Measurements from ENCODE around the gene TADA2B.

TADA2B gene

DNA sequence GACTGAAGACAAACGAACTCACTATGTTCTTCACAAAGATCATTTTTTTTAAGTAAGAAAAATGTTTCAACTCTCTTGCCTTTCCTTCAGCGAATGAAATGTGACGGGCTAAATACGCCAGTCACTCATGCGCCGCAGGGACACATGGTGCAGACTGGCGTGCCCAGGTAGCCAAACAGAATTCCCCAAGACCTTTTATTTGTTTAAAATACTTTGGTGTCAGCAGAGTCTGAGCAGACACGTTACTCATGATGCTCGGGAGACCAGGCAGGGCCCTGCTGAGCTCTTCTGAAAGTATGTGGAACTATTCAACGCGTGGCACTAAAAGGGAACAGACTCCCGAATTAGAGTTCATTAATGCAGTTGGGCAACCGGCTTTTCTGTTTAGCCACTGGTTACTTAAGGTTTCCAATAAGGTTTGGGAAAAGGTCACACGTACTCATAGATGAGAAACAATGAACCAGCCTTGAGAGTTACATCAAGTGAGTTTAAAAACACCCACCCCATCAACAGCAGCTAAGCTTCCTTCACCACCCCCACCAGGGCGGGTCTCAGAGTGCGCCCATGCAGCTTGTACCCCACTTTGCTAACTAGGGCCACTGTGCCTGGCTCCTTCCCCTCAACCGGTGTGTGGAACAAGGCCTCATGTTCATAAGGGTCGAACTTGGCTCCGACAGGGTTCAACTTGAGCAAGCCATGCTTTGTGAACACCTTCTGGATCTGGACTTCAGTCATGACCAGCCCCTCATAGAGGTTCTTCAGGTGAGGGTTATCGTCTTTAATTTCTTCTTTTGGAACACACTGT lies 17.4 kb downstream of the TADA2B start:
- H3K9ac ChIP-seq (ENCODE audit: low read length): no peak overlapping the region
- H3K27ac ChIP-seq (ENCODE audit: low read length, poor library complexity, severe bottlenecking): no peak overlapping the region
- H3K14ac ChIP-seq (ENCODE audit: low read length in 2 of 2): no peak overlapping the region
- H2BK120ac ChIP-seq (ENCODE audit: low read depth, low read length): no peak overlapping the region
- WGBS: 96% methylated on average over 20 of the region's 20 CpGs
- H2AFZ ChIP-seq (ENCODE audit: low read depth, low read length): no peak overlapping the region
- H3K18ac ChIP-seq (ENCODE audit: low read depth in 1 of 2, low read length in 2 of 2): no peak overlapping the region
- no peak overlapping the region for H2BK5ac ChIP-seq (ENCODE audit: low read depth, low read length, poor library complexity, severe bottlenecking)
- no peaks in the 10 kb centered on the region for H3K27me3 ChIP-seq (ENCODE audit: control insufficient read depth in 1 of 2, insufficient read depth in 1 of 2, low read length in 2 of 2)
- H3K9me3 ChIP-seq (ENCODE audit: control insufficient read depth, low read length): no peaks in the 10 kb centered on the region
- H4K8ac ChIP-seq (ENCODE audit: low read length): no peak overlapping the region
- DNase-seq: no peak
- H2BK15ac ChIP-seq (ENCODE audit: low read depth, poor library complexity, severe bottlenecking): no peak overlapping the region
- no peak overlapping the region for H3K23ac ChIP-seq (ENCODE audit: low read length in 2 of 2)
- no peak overlapping the region for H2AK5ac ChIP-seq (ENCODE audit: low read length, severe bottlenecking)
- no peak overlapping the region for H3K4me2 ChIP-seq (ENCODE audit: low read length, poor library complexity, severe bottlenecking)
- H4K91ac ChIP-seq (ENCODE audit: low read length): no peak overlapping the region
- H3K36me3 ChIP-seq (ENCODE audit: control insufficient read depth in 1 of 2, insufficient read depth in 2 of 2, low read depth in 1 of 2, low read length in 2 of 2): peaks cover 50 to 81% of the 10 kb centered on the region in 2 experiments
- H3K4me3 ChIP-seq (ENCODE audit: insufficient read depth in 1 of 2, low read depth in 1 of 2, low read length in 2 of 2): no peak overlapping the region
- H2BK12ac ChIP-seq (ENCODE audit: low read length in 2 of 2): no peak overlapping the region
- H3K4me1 ChIP-seq (ENCODE audit: control insufficient read depth, insufficient read depth, low read depth, low read length): no peaks in the 10 kb centered on the region
- peaks cover 35% of the 10 kb centered on the region for H3K79me1 ChIP-seq (replicated peaks; ENCODE audit: low read length, poor library complexity, severe bottlenecking)
- H3K4ac ChIP-seq (ENCODE audit: low read depth in 1 of 2, low read length in 2 of 2): no peak overlapping the region

DNA sequence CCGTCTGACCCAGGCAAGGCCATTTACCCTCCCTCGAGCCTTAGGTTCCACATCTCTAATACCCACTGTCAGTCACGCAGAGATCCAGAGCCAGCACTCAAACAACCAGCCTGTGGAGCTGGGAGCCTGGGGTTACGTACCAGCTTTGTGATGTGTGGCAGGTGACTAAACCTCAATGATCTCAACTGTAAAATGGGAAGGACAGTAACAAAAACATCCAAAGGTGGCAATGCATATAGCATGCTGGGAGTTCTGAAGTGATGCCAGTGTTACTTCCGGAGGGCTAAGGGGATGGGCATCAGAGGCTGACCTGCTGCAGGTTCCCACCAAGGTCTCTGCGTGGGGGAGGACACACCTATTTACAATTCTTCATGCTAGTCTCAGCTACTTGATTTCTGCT lies 18.6 kb downstream of the TADA2B start:
- Histone ChIP-seq H2AFZ (ENCODE audit: low read depth, low read length) (no peak overlapping the region), H3K4ac (ENCODE audit: low read depth in 1 of 2, low read length in 2 of 2) (no peak overlapping the region)

DNA sequence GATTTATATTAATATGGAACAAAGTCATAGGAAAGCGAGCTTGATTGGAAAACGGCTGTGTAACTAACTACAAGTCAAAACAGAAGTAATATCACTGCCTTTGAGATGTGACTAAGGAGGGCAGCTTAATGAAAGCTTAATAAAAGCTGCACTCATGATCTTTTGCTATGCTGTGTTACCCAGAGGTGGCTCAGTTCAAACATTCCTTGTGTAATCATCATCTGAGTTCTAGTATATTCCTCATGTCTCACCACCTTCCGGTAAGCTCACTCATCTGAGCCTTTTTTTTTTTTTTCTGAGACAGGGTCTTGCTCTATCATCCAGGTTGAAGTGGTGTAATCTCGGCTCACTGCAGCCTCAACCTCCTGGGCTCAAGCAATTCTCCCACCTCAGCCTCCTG lies 19.6 kb downstream of the TADA2B start:
- Histone ChIP-seq H4K91ac (ENCODE audit: low read length) (no peak overlapping the region), H3K9ac (ENCODE audit: low read length) (no peak overlapping the region), H3K18ac (ENCODE audit: low read depth in 1 of 2, low read length in 2 of 2) (no peak overlapping the region), H3K4me1 (ENCODE audit: control insufficient read depth, insufficient read depth, low read depth, low read length) (peaks cover 3% of the 10 kb centered on the region), H2BK5ac (ENCODE audit: low read depth, low read length, poor library complexity, severe bottlenecking) (no peak overlapping the region), H3K4ac (ENCODE audit: low read depth in 1 of 2, low read length in 2 of 2) (no peak overlapping the region), H3K14ac (ENCODE audit: low read length in 2 of 2) (no peak overlapping the region), H2BK120ac (ENCODE audit: low read depth, low read length) (no peak overlapping the region), H3K23ac (ENCODE audit: low read length in 2 of 2) (no peak overlapping the region), H3K4me2 (ENCODE audit: low read length, poor library complexity, severe bottlenecking) (no peak overlapping the region), H3K79me1 (replicated peaks; ENCODE audit: low read length, poor library complexity, severe bottlenecking) (peaks cover 33% of the 10 kb centered on the region), H3K36me3 (ENCODE audit: control insufficient read depth in 1 of 2, insufficient read depth in 2 of 2, low read depth in 1 of 2, low read length in 2 of 2) (peaks cover 43 to 66% of the 10 kb centered on the region in 2 experiments), H4K8ac (ENCODE audit: low read length) (no peak overlapping the region), H3K27ac (ENCODE audit: low read length, poor library complexity, severe bottlenecking) (no peak overlapping the region), H2BK12ac (ENCODE audit: low read length in 2 of 2) (no peak overlapping the region), H3K4me3 (ENCODE audit: insufficient read depth in 1 of 2, low read depth in 1 of 2, low read length in 2 of 2) (no peak overlapping the region), H2AFZ (ENCODE audit: low read depth, low read length) (no peak overlapping the region), H2BK15ac (ENCODE audit: low read depth, poor library complexity, severe bottlenecking) (no peak overlapping the region), H3K9me3 (ENCODE audit: control insufficient read depth, low read length) (no peaks in the 10 kb centered on the region), H2AK5ac (ENCODE audit: low read length, severe bottlenecking) (no peak overlapping the region), H3K27me3 (ENCODE audit: control insufficient read depth in 1 of 2, insufficient read depth in 1 of 2, low read length in 2 of 2) (no peaks in the 10 kb centered on the region)
- WGBS: 99% methylated on average over 4 of the region's 4 CpGs
- DNase-seq: no peak

More for the DNA sequence above, 18.6 kb downstream of the TADA2B start:
- Histone ChIP-seq H3K9ac (ENCODE audit: low read length) (no peak overlapping the region), H3K4me3 (ENCODE audit: insufficient read depth in 1 of 2, low read depth in 1 of 2, low read length in 2 of 2) (no peak overlapping the region), H2BK15ac (ENCODE audit: low read depth, poor library complexity, severe bottlenecking) (no peak overlapping the region), H3K4me1 (ENCODE audit: control insufficient read depth, insufficient read depth, low read depth, low read length) (peaks cover 3% of the 10 kb centered on the region), H3K18ac (ENCODE audit: low read depth in 1 of 2, low read length in 2 of 2) (no peak overlapping the region), H3K23ac (ENCODE audit: low read length in 2 of 2) (no peak overlapping the region), H3K4me2 (ENCODE audit: low read length, poor library complexity, severe bottlenecking) (no peak overlapping the region), H3K27ac (ENCODE audit: low read length, poor library complexity, severe bottlenecking) (no peak overlapping the region), H3K9me3 (ENCODE audit: control insufficient read depth, low read length) (no peaks in the 10 kb centered on the region), H3K14ac (ENCODE audit: low read length in 2 of 2) (no peak overlapping the region), H3K27me3 (ENCODE audit: control insufficient read depth in 1 of 2, insufficient read depth in 1 of 2, low read length in 2 of 2) (no peaks in the 10 kb centered on the region), H3K36me3 (ENCODE audit: control insufficient read depth in 1 of 2, insufficient read depth in 2 of 2, low read depth in 1 of 2, low read length in 2 of 2) (peaks cover 39 to 72% of the 10 kb centered on the region in 2 experiments), H3K79me1 (replicated peaks; ENCODE audit: low read length, poor library complexity, severe bottlenecking) (peaks cover 28% of the 10 kb centered on the region), H2AK5ac (ENCODE audit: low read length, severe bottlenecking) (no peak overlapping the region), H2BK5ac (ENCODE audit: low read depth, low read length, poor library complexity, severe bottlenecking) (no peak overlapping the region), H2BK120ac (ENCODE audit: low read depth, low read length) (no peak overlapping the region), H2BK12ac (ENCODE audit: low read length in 2 of 2) (no peak overlapping the region), H4K91ac (ENCODE audit: low read length) (no peak overlapping the region), H4K8ac (ENCODE audit: low read length) (no peak overlapping the region)
- 98% methylated on average over 5 of the region's 6 CpGs for WGBS
- DNase-seq: no peak

DNA sequence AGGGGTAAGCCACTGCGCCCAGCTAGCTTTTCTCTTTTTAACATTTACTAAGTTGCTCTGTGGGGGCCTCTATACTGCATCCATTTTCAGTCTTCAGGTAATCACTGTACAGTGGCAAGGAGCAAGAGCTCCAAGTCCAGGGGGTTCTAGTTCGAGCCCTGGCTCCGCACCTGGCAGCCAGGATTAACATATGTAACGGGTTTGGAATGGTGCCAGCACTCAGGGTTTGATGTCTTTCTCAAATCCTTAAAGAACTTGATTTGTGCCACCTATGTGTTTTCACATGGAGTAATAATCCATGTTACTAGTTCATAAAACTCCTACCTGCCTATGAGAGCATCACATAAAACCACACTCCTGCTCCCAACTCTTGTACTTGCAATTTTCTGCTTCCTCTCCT lies 20.2 kb downstream of the TADA2B start:
- no peak overlapping the region for H3K4me2 ChIP-seq (ENCODE audit: low read length, poor library complexity, severe bottlenecking)
- peaks cover 42 to 63% of the 10 kb centered on the region in 2 experiments for H3K36me3 ChIP-seq (ENCODE audit: control insufficient read depth in 1 of 2, insufficient read depth in 2 of 2, low read depth in 1 of 2, low read length in 2 of 2)
- no peak overlapping the region for H4K8ac ChIP-seq (ENCODE audit: low read length)
- no peak overlapping the region for H2BK12ac ChIP-seq (ENCODE audit: low read length in 2 of 2)
- WGBS: 99% methylated on average over 4 of the region's 4 CpGs
- H3K79me1 ChIP-seq (replicated peaks; ENCODE audit: low read length, poor library complexity, severe bottlenecking): peaks cover 33% of the 10 kb centered on the region
- no peaks in the 10 kb centered on the region for H3K27me3 ChIP-seq (ENCODE audit: control insufficient read depth in 1 of 2, insufficient read depth in 1 of 2, low read length in 2 of 2)
- no peak overlapping the region for H3K14ac ChIP-seq (ENCODE audit: low read length in 2 of 2)
- no peak overlapping the region for H4K91ac ChIP-seq (ENCODE audit: low read length)
- H3K23ac ChIP-seq (ENCODE audit: low read length in 2 of 2): no peak overlapping the region
- H3K27ac ChIP-seq (ENCODE audit: low read length, poor library complexity, severe bottlenecking): no peak overlapping the region
- H3K9ac ChIP-seq (ENCODE audit: low read length): no peak overlapping the region
- no peak overlapping the region for H2AFZ ChIP-seq (ENCODE audit: low read depth, low read length)
- no peak overlapping the region for H3K4ac ChIP-seq (ENCODE audit: low read depth in 1 of 2, low read length in 2 of 2)
- no peak overlapping the region for H2BK15ac ChIP-seq (ENCODE audit: low read depth, poor library complexity, severe bottlenecking)
- DNase-seq: no peak
- H2AK5ac ChIP-seq (ENCODE audit: low read length, severe bottlenecking): no peak overlapping the region
- H2BK120ac ChIP-seq (ENCODE audit: low read depth, low read length): no peak overlapping the region
- peaks cover 3% of the 10 kb centered on the region for H3K4me1 ChIP-seq (ENCODE audit: control insufficient read depth, insufficient read depth, low read depth, low read length)
- no peak overlapping the region for H3K18ac ChIP-seq (ENCODE audit: low read depth in 1 of 2, low read length in 2 of 2)
- H3K9me3 ChIP-seq (ENCODE audit: control insufficient read depth, low read length): no peaks in the 10 kb centered on the region
- H3K4me3 ChIP-seq (ENCODE audit: insufficient read depth in 1 of 2, low read depth in 1 of 2, low read length in 2 of 2): no peak overlapping the region
- H2BK5ac ChIP-seq (ENCODE audit: low read depth, low read length, poor library complexity, severe bottlenecking): no peak overlapping the region
